PC-3 (cell line): ENCODE measurements around the gene EXOG. TPM values are rescaled to one million over a fixed set of nuclear protein-coding genes. Genes with fewer than 3 reads are reported as not detected.
A peak's percentile ranks its signal among the peaks of the same experiment; 100 is the strongest.

Source experiments
- ATAC-seq: fragments of 200-7000 bp; cut with Tn5 transposase; 2 replicates; pipeline ENCODE4 v1.9.1; 2020; ENCODE audit warnings: mild to moderate bottlenecking, moderate library complexity
- BruUV-seq: library from RNA; stranded (reverse); fragments of 400-500 nt; replicated peaks from 2 replicates; lab custom pipeline; 2021; lab: Mats Ljungman, UMichigan
- CTCF ChIA-PET: fragments of 300-600 bp; sonication (Branson Sonifier 250); formaldehyde crosslinking; loops from one replicate; lab custom pipeline; 2022; ENCODE audit warnings: antibody characterized with exemption; lab: Charles Lee
- POLR2A ChIA-PET: fragments of 300-600 bp; sonication (Branson Sonifier 250); formaldehyde crosslinking; loops from one replicate; lab custom pipeline; 2022; ENCODE audit warnings: antibody characterized with exemption; ENCODE audit not compliant: unreplicated experiment; lab: Charles Lee
- DNase-seq: peaks from one replicate; pipeline ENCODE4 v3.0.0-alpha.2; 2015
- H2AFZ ChIP-seq: fragments of 300-600 bp; sonication (generic); 2 replicates; pipeline ENCODE4 v1.6.0; 2016; ENCODE audit warnings: antibody characterized with exemption, low read length
- H3F3A ChIP-seq: fragments of 300-600 bp; sonication (generic); one replicate; pipeline ENCODE4 v1.6.0; 2017; ENCODE audit warnings: antibody characterized with exemption, low read length, control low read depth, mild to moderate bottlenecking; ENCODE audit not compliant: unreplicated experiment
- H3K27ac ChIP-seq: fragments of 300-600 bp; sonication (generic); 2 replicates; pipeline ENCODE4 v1.5.1; 2016; ENCODE audit warnings: mild to moderate bottlenecking, low read length
- H3K27me3 ChIP-seq: fragments of 300-600 bp; sonication (generic); 2 replicates; pipeline ENCODE4 v1.6.1; 2016; ENCODE audit warnings: low read length, mixed read lengths
- H3K36me3 ChIP-seq: fragments of 300-600 bp; sonication (generic); 2 replicates; pipeline ENCODE4 v1.6.1; 2016; ENCODE audit warnings: low read depth, mixed run types, low read length, mixed read lengths
- H3K4me1 ChIP-seq: fragments of 300-600 bp; sonication (generic); 2 replicates; pipeline ENCODE4 v1.5.1; 2016; ENCODE audit warnings: low read length; ENCODE audit not compliant: insufficient read depth
- H3K4me2 ChIP-seq: fragments of 300-600 bp; sonication (generic); 2 replicates; pipeline ENCODE4 v1.6.0; 2016; ENCODE audit warnings: low read length
- H3K4me3 ChIP-seq: fragments of 300-600 bp; sonication (generic); 2 replicates; pipeline ENCODE4 v1.5.1; 2016; ENCODE audit warnings: mild to moderate bottlenecking, low read length, mixed read lengths
- H3K79me2 ChIP-seq: fragments of 300-600 bp; sonication (generic); 2 replicates; pipeline ENCODE4 v1.6.1; 2017; ENCODE audit warnings: low read length, mixed read lengths
- H3K9ac ChIP-seq: fragments of 300-600 bp; sonication (generic); 2 replicates; pipeline ENCODE4 v1.6.0; 2016; ENCODE audit warnings: mild to moderate bottlenecking, low read length
- H3K9me2 ChIP-seq: fragments of 300-600 bp; sonication (generic); replicated peaks from 2 replicates; pipeline ENCODE4 v1.6.1; 2016; ENCODE audit warnings: mixed run types, low read length, mixed read lengths
- H3K9me3 ChIP-seq: fragments of 300-600 bp; sonication (generic); 2 replicates; pipeline ENCODE4 v1.6.1; 2016; ENCODE audit warnings: low read length, mixed read lengths
- H4K20me1 ChIP-seq: fragments of 300-600 bp; sonication (generic); 2 replicates; pipeline ENCODE4 v1.6.1; 2016; ENCODE audit warnings: low read length, mixed read lengths
- CTCF ChIP-seq: fragments of 300-600 bp; sonication (generic); conservative IDR thresholded peaks from 2 replicates; pipeline ENCODE4 v1.5.1; 2017; ENCODE audit warnings: antibody characterized with exemption, low read depth, mild to moderate bottlenecking, low read length
- EZH2 ChIP-seq: fragments of 300-600 bp; sonication (generic); IDR thresholded peaks from one replicate; pipeline ENCODE4 v1.6.1; 2017; ENCODE audit warnings: antibody characterized with exemption, mild to moderate bottlenecking, low read length; ENCODE audit not compliant: unreplicated experiment
- EZH2phosphoT487 ChIP-seq: fragments of 300-600 bp; sonication (generic); IDR thresholded peaks from 2 replicates; pipeline ENCODE4 v1.6.1; 2018; ENCODE audit warnings: mild to moderate bottlenecking, antibody characterized with exemption, low read length, borderline replicate concordance
- intact Hi-C: fragments of 100-400 bp; cut with micrococcal nuclease; formaldehyde crosslinking; loops from 2 replicates; pipeline ENCODE4 v1.9.0; 2023
- total RNA-seq: library from RNA; depleted of rRNA; stranded (reverse); fragments of >200 nt; gene quantifications from 2 replicates; pipeline ENCODE4 v1.2.3, GENCODE V29; 2014

EXOG gene
- total RNA-seq, 1 experiment from 2014 or later = 10.0 TPM

DNA sequence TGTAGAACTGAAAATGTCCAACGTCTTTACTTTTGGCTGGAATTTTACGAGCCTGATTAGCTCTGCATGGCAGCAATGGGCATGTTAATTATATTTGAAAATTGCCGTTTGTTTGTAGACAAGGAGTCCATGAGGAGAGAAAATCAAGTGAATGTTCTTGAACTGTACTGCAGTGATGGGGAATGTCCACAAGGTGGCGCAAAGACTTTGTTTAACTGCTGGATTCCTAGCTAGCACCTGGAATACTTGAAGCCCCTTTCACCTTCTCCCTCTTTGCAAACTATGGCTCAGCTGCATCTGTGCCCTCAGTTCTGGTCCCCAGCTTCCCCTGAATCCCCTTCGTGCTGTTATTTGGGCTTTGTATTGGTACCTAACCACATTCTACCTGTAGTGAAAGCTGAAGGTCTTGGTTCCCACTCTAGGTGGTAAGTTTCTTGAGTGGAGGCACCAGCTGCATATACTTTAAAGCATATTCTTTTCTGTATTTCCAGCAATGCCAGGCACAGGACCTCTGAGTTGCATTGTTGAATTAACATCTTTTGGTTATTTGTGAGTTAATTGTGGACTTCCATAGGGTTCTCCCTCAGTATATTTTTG is 25.3 kb downstream of the EXOG start:
- TF ChIP-seq EZH2phosphoT487 = no peak
- no peak for TF ChIP-seq EZH2
- TF ChIP-seq CTCF = peak; percentile 97
- H3F3A ChIP-seq = no peaks in the 10 kb centered on the region
- no peak overlapping the region for H3K4me3 ChIP-seq
- no peaks in the 10 kb centered on the region for H3K9me3 ChIP-seq
- POLR2A ChIA-PET = no interaction called here
- CTCF ChIA-PET = interaction anchor here (0.6 to 1.9 kb wide), 7 partner anchors 25 to 478 kb away, joined by 3 to 14 read pairs (median 3); partner anchors contain the start of gene EXOG
- intact Hi-C loops = loop anchor here (1.0 kb wide), 5 partner anchors 130 to 509 kb away; no protein-coding TSS in a partner anchor
- H3K4me1 ChIP-seq = peaks cover 8% of the 10 kb centered on the region
- H2AFZ ChIP-seq = peak overlapping the region; percentile 69
- H3K9me2 ChIP-seq = no peaks in the 10 kb centered on the region
- H3K4me2 ChIP-seq = no peak overlapping the region
- DNase-seq (peak; percentile 84), ATAC-seq (peak; percentile 38)
- H3K9ac ChIP-seq = no peak overlapping the region
- H3K27me3 ChIP-seq = no peaks in the 10 kb centered on the region
- BruUV-seq = no TSS peak
- H3K36me3 ChIP-seq = peaks cover 7% of the 10 kb centered on the region; the same call in 1 of the 2 replicates
- no peaks in the 10 kb centered on the region for H3K79me2 ChIP-seq
- H4K20me1 ChIP-seq = no peaks in the 10 kb centered on the region
- H3K27ac ChIP-seq = no peak overlapping the region

DNA sequence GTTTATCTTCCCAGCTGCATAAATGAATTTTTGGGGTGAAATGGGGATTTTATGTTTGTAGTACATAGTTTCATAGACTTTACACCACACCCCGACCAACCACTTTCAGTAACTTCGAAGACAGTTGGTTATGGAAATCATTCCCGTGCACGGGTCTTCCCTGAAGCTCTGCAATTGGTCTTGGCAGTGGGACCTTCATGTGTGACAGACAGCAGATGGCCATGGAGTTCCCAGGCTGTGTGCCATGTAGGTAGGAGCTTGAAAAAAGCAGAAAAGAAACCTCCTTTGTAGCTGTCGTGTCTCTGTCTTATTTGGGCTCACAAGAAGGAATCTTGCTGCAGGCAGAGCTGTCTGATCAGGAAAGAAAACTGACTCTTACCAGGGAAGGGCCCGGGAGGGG is 25.9 kb downstream of the EXOG start:
- no peaks in the 10 kb centered on the region for H3K9me2 ChIP-seq
- H3K79me2 ChIP-seq = no peaks in the 10 kb centered on the region
- ATAC-seq = no peak
- no peaks in the 10 kb centered on the region for H3K27me3 ChIP-seq
- no peak overlapping the region for H3K4me3 ChIP-seq
- no TSS peak for BruUV-seq
- ChIA-PET POLR2A (no interaction called here), CTCF (interaction anchor here (0.6 to 1.9 kb wide), 7 partner anchors 25 to 478 kb away, joined by 3 to 14 read pairs (median 3); partner anchors contain the start of gene EXOG)
- no peak overlapping the region for H3K9ac ChIP-seq
- H3K36me3 ChIP-seq = peaks cover 7% of the 10 kb centered on the region
- no peak for TF ChIP-seq EZH2phosphoT487
- TF ChIP-seq CTCF = no peak
- TF ChIP-seq EZH2 = no peak
- no peak overlapping the region for H3K27ac ChIP-seq
- no peak overlapping the region for H3K4me2 ChIP-seq
- peaks cover 4% of the 10 kb centered on the region for H3K4me1 ChIP-seq
- intact Hi-C loops = no loop called here
- H2AFZ ChIP-seq = no peak overlapping the region
- no peaks in the 10 kb centered on the region for H3K9me3 ChIP-seq
- no peaks in the 10 kb centered on the region for H3F3A ChIP-seq
- DNase-seq = no peak
- no peaks in the 10 kb centered on the region for H4K20me1 ChIP-seq

DNA sequence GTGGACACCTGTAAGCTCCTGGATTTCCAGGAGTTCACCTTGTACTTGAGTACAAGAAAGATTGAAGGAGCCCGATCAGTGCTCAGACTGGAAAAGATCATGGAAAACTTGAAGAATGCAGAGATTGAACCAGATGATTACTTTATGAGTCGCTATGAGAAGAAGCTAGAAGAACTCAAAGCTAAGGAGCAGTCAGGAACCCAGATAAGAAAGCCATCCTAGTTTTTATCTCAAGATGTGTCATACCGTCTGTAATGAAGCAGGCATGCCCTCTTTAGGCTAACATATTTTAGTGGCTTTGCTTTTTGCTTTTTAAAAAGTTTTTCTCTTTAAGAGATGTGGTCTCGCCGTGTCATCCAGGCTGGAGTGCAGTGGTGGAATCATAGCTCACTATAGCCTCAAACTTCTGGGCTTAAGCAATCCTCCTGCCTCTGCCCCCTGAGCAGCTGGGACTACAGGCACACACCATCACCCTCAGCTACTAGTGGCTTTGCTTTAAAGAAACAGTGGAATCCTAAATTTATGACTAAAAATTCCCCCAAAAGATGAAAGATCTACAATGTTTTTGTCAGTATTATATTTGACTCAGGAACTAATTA is 28.1 kb downstream of the EXOG start:
- intact Hi-C loops = no loop called here

More for the DNA sequence above, 28.1 kb downstream of the EXOG start:
- Histone ChIP-seq H3K4me2 (no peak overlapping the region), H3K9me3 (no peaks in the 10 kb centered on the region), H3K4me3 (no peak overlapping the region), H3F3A (no peaks in the 10 kb centered on the region), H3K27me3 (no peaks in the 10 kb centered on the region), H3K9ac (no peak overlapping the region), H2AFZ (no peak overlapping the region), H3K36me3 (peaks cover 14% of the 10 kb centered on the region), H3K79me2 (no peaks in the 10 kb centered on the region), H4K20me1 (no peaks in the 10 kb centered on the region), H3K27ac (no peak overlapping the region), H3K9me2 (no peaks in the 10 kb centered on the region), H3K4me1 (no peaks in the 10 kb centered on the region)
- CTCF ChIA-PET = no interaction called here
- DNase-seq (no peak), ATAC-seq (no peak)
- TF ChIP-seq EZH2phosphoT487 = no peak
- no peak for TF ChIP-seq EZH2
- TF ChIP-seq CTCF = no peak
- BruUV-seq = no TSS peak
- POLR2A ChIA-PET = no interaction called here
